Epithelial cell of proximal tubule (primary cell): ENCODE data around the gene COL5A1. TPM values are rescaled to one million over a fixed set of nuclear protein-coding genes. Genes with fewer than 3 reads are reported as not detected.

Experiments used
- DNase-seq: peaks from one replicate; pipeline ENCODE4 v3.0.0-alpha.2; 2011; ENCODE audit warnings: low read depth
- H3K4me3 ChIP-seq: 2 replicates; pipeline ENCODE4 v1.5.1; 2011; ENCODE audit warnings: low read depth, mild to moderate bottlenecking, low read length
- CTCF ChIP-seq: conservative IDR thresholded peaks from 2 replicates; pipeline ENCODE4 v1.5.1; 2012; ENCODE audit warnings: low read depth, mild to moderate bottlenecking, low read length
- total RNA-seq: library from RNA; depleted of rRNA; stranded (reverse); fragments of >200 nt; gene quantifications from 2 replicates; pipeline ENCODE4 v1.2.3, GENCODE V29; 2015

Gene COL5A1
- total RNA-seq, 1 donor from 2014 or later, result 16.0 TPM

DNA sequence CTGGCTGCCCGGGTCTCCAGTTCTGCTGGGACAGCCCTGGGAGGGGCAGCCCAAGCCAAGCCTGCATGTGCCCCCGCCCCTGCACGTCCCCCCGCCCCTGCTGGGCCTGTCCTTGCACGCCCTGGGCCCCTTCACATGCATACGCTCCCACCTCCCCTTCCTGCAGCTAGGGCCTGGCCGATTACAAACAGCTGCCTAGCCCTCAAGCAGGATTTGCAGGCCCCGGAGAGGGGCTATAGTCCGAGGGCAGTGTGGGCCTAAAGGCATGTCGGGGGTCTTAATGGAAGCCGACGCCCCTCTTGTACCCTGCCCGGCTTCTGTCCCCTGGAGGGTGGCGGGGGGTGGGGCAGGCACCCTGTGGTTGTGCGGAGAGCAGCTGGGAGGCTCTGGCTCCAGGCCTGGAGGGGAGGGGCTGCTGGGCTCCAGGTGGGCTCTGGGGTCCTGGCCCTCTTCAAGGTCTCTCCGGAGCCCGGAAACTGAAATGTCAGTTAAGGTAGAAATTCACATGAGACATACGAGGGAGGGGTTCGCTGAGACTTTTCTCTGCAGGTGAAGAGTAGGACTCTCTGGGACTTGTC is 16.9 kb downstream of the COL5A1 start:
- DNase-seq, result no peak
- TF ChIP-seq CTCF, result no peak

DNA sequence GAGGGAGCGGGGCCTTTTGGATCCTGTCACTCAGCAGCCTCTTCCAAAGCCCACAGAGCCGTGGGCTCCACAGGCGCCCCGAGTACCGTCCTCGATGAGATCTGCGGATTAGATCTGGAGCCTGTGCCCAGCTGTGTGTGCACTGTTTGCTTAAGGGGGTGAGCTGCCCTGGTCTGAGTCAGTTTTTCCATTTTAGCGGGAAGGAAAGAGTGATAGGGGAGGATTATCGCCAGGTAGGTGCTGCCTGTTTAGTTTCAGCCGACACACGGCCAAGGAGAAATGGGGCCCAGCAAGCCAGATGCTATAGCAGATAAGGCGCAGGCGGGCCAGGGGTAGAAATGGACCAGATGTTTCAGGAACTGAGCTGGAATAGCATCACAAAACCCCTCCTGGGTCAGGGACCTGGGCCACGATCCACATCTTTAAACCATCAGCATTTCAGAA is 18.1 kb downstream of the COL5A1 start:
- H3K4me3 ChIP-seq, result no peak overlapping the region
- no peak for TF ChIP-seq CTCF
- DNase-seq, result no peak

More for the DNA sequence above, 16.9 kb downstream of the COL5A1 start:
- H3K4me3 ChIP-seq, result no peak overlapping the region

DNA sequence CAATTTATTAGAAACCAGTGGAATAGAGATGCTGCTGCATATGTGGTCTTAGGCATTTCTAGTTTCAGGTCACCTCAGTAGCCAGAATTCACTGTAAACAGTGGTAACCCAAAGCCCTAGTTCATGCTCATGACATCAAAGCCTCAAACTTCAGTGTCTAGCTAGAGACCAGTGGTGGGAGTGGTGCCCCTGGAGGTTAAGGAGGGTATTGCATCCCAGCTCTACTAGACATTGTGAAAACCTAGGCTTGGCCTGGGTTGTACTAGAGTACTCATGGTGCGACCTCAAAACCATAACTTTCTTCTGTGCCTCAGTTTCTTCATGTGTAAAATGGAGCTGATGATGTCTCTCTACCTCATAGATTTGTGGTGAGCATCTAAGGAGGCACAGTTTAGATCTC is 18.8 kb downstream of the COL5A1 start:
- no peak for DNase-seq
- H3K4me3 ChIP-seq, result no peak overlapping the region
- TF ChIP-seq CTCF, result peak; percentile 48

DNA sequence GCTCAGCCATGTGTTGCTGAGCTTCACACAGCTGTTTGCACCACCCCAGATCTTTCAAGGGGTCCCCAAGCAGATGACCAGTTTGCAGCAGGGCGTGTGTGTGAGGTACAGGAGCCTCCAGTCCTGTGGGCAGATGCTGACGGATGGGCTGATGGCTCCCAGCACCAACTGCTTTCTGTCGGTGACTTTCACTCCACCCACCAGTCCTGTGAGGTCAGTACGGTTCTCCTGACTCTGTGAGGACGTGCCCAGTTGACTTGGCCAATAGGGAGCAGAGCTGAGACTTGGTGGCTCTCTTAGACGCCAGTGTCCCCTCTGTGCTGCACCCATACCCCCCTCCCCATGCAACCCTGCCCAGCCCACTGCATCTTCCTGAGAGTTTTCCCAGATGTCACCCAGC is 19.7 kb downstream of the COL5A1 start:
- no peak for TF ChIP-seq CTCF
- no peak for DNase-seq
- H3K4me3 ChIP-seq, result no peak overlapping the region

DNA sequence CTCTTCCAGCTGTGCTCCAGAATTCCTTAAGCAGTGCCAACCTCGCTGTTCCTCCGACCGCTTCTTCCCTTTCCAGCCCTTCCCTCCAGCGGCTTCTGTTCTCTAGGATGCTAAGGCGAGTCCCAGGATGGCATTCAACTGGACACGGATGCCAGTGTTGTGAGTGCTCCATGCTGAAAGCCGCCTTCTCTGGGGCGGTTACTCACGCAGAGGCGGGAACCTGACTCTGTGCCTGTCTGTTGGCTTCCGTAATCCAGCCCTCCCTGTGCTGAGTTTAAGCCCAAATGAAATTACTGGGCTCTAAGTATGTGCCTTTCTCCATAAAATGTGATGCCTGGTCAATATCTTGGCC is 20.2 kb downstream of the COL5A1 start:
- no peak for TF ChIP-seq CTCF
- H3K4me3 ChIP-seq, result no peak overlapping the region
- no peak for DNase-seq

GRCh38 chr9:134662143-134662876 is 20.7 kb downstream of the COL5A1 start:
- no peak for TF ChIP-seq CTCF

DNA sequence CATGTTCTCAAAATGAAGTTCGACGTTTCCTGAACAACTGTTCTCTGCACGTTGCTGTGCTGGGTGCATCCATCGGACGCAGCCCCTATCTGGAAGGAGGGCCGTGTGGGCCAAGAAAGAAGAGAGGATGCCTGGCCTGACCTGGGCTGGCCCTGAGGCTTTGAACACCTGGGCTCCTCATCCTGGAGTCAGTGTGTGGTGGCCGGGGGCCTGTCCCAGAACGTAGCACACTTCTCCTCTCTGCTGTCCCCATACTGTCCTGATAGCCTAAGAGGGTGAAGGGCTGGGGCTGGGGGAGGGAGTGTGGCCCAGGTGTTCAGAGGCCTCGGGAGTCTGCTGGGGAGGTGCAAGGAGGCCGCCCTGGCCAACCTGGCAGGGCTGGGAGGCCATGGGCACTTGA is 21.5 kb downstream of the COL5A1 start:
- no peak overlapping the region for H3K4me3 ChIP-seq
- no peak for DNase-seq
- TF ChIP-seq CTCF, result no peak

More at GRCh38 chr9:134662143-134662876, 20.7 kb downstream of the COL5A1 start:
- H3K4me3 ChIP-seq, result no peak overlapping the region
- no peak for DNase-seq
